DOHH2 (cell line): ENCODE results near the gene CLDN10.

Experiments
- H3F3A ChIP-seq: fragments of 200-600 bp; sonication (generic), shearing (Covaris generic); 2 replicates; pipeline ENCODE4 v1.6.0; 2016; ENCODE audit warnings: antibody characterized with exemption, mild to moderate bottlenecking; ENCODE audit not compliant: control insufficient read depth, insufficient read depth
- H3K27ac ChIP-seq: fragments of 200-600 bp; sonication (generic); 2 replicates; pipeline ENCODE4 v1.5.1; 2014; ENCODE audit warnings: low read depth, mild to moderate bottlenecking, low read length, moderate library complexity
- H3K27me3 ChIP-seq: fragments of 200-600 bp; sonication (generic); 2 replicates; pipeline ENCODE4 v1.6.1; 2014; ENCODE audit warnings: mild to moderate bottlenecking, low read length, mixed read lengths; ENCODE audit not compliant: control insufficient read depth
- H3K36me3 ChIP-seq: fragments of 200-600 bp; sonication (generic); 2 replicates; pipeline ENCODE4 v1.6.1; 2014; ENCODE audit warnings: mild to moderate bottlenecking, low read length, moderate library complexity, mixed read lengths; ENCODE audit not compliant: control insufficient read depth
- H3K4me1 ChIP-seq: fragments of 200-600 bp; sonication (generic); 2 replicates; pipeline ENCODE4 v1.6.1; 2014; ENCODE audit warnings: mild to moderate bottlenecking, low read length, mixed read lengths; ENCODE audit not compliant: control insufficient read depth
- H3K4me2 ChIP-seq: fragments of 200-600 bp; sonication (generic); 2 replicates; pipeline ENCODE4 v1.6.0; 2014; ENCODE audit warnings: mild to moderate bottlenecking, low read length, moderate library complexity
- H3K4me3 ChIP-seq: fragments of 200-600 bp; sonication (generic); 2 replicates; pipeline ENCODE4 v1.5.1; 2014; ENCODE audit warnings: mild to moderate bottlenecking, low read length, mixed read lengths
- H3K79me2 ChIP-seq: fragments of 200-600 bp; sonication (generic); 2 replicates; pipeline ENCODE4 v1.6.1; 2014; ENCODE audit warnings: mild to moderate bottlenecking, low read length, mixed read lengths; ENCODE audit not compliant: control insufficient read depth
- H3K9me2 ChIP-seq: fragments of 200-600 bp; sonication (generic); replicated peaks from 2 replicates; pipeline ENCODE4 v1.6.1; 2014; ENCODE audit warnings: mild to moderate bottlenecking, low read length, mixed read lengths; ENCODE audit not compliant: control insufficient read depth
- H3K9me3 ChIP-seq: fragments of 200-600 bp; sonication (generic); 2 replicates; pipeline ENCODE4 v1.6.1; 2014; ENCODE audit warnings: antibody characterized with exemption, low read length, mixed read lengths; ENCODE audit not compliant: control insufficient read depth, insufficient read depth
- H4K20me1 ChIP-seq: fragments of 200-600 bp; sonication (generic); 2 replicates; pipeline ENCODE4 v1.6.0; 2014; ENCODE audit warnings: low read depth, mild to moderate bottlenecking, antibody characterized with exemption, low read length, moderate library complexity; ENCODE audit not compliant: control insufficient read depth, insufficient read depth
- CTCF ChIP-seq: fragments of 200-600 bp; sonication (generic); IDR thresholded peaks from one replicate; pipeline ENCODE4 v1.5.1; 2014; ENCODE audit warnings: antibody characterized with exemption, mild to moderate bottlenecking, low read depth, low read length; ENCODE audit not compliant: poor library complexity, severe bottlenecking
- EZH2phosphoT487 ChIP-seq: fragments of 200-600 bp; sonication (generic); IDR thresholded peaks from 2 replicates; pipeline ENCODE4 v1.6.1; 2017; ENCODE audit warnings: borderline replicate concordance, mild to moderate bottlenecking, antibody characterized with exemption, low read length, moderate library complexity, mixed read lengths

CLDN10 gene

GRCh38 chr13:95623141-95623540 lies 70.6 kb downstream of the CLDN10 start:
- no peaks in the 10 kb centered on the region for H3K36me3 ChIP-seq
- no peak for TF ChIP-seq CTCF
- TF ChIP-seq EZH2phosphoT487 = no peak
- no peak overlapping the region for H3K4me2 ChIP-seq
- H3K27me3 ChIP-seq = 0 out of 2 replicates have a peak, but pooled peaks cover 4% of the 10 kb centered on the region
- no peak overlapping the region for H3K4me3 ChIP-seq
- no peaks in the 10 kb centered on the region for H3K79me2 ChIP-seq
- H4K20me1 ChIP-seq = no peaks in the 10 kb centered on the region
- no peaks in the 10 kb centered on the region for H3K4me1 ChIP-seq
- no peak overlapping the region for H3K27ac ChIP-seq
- no peaks in the 10 kb centered on the region for H3K9me2 ChIP-seq
- H3K9me3 ChIP-seq = no peaks in the 10 kb centered on the region
- no peaks in the 10 kb centered on the region for H3F3A ChIP-seq

- no peak for TF ChIP-seq EZH2phosphoT487
- TF ChIP-seq CTCF = peak; percentile 66
- H3K36me3 ChIP-seq = no peaks in the 10 kb centered on the region
- H3K79me2 ChIP-seq = no peaks in the 10 kb centered on the region
- H3K4me1 ChIP-seq = no peaks in the 10 kb centered on the region
- no peaks in the 10 kb centered on the region for H3K9me3 ChIP-seq
- no peaks in the 10 kb centered on the region for H4K20me1 ChIP-seq
- H3K4me3 ChIP-seq = no peak overlapping the region
- H3K27me3 ChIP-seq = 0 out of 2 replicates have a peak, but pooled peaks cover 4% of the 10 kb centered on the region
- H3K9me2 ChIP-seq = no peaks in the 10 kb centered on the region
- H3F3A ChIP-seq = no peaks in the 10 kb centered on the region
- H3K27ac ChIP-seq = no peak overlapping the region
- no peak overlapping the region for H3K4me2 ChIP-seq
Measured at GRCh38 chr13:95624020-95624419, 71.5 kb downstream of the CLDN10 start.

GRCh38 chr13:95626768-95627167 lies 74.2 kb downstream of the CLDN10 start:
- Histone ChIP-seq H3K4me2 (no peak overlapping the region), H3K36me3 (no peaks in the 10 kb centered on the region), H3K27me3 (0 out of 2 replicates have a peak, but pooled peaks cover 2% of the 10 kb centered on the region), H3K79me2 (no peaks in the 10 kb centered on the region), H3K4me3 (no peak overlapping the region), H4K20me1 (no peaks in the 10 kb centered on the region), H3K9me2 (no peaks in the 10 kb centered on the region), H3F3A (no peaks in the 10 kb centered on the region), H3K9me3 (no peaks in the 10 kb centered on the region), H3K4me1 (no peaks in the 10 kb centered on the region), H3K27ac (no peak overlapping the region)
- TF ChIP-seq CTCF = no peak
- no peak for TF ChIP-seq EZH2phosphoT487
